Colonic mucosa (tissue), 4 donors: ENCODE data around the gene AKT2. TPM values are rescaled to one million over a fixed set of nuclear protein-coding genes. Genes with fewer than 3 reads are reported as not detected.

Experiments
- DNase-seq: peaks from one replicate; pipeline ENCODE4 v3.0.0-alpha.2; 2020
- H3K27ac ChIP-seq: fragments of 200-600 bp; one replicate; pipeline ENCODE4 v1.8.0; 2021
- H3K27me3 ChIP-seq: fragments of 200-600 bp; one replicate; pipeline ENCODE4 v1.8.0; 2021
- H3K36me3 ChIP-seq: fragments of 200-600 bp; one replicate; pipeline ENCODE4 v1.8.0; 2021
- H3K4me1 ChIP-seq: fragments of 200-600 bp; one replicate; pipeline ENCODE4 v1.8.0; 2021; ENCODE audit warnings: mild to moderate bottlenecking
- H3K4me3 ChIP-seq: fragments of 200-600 bp; one replicate; pipeline ENCODE4 v1.8.0; 2021
- H3K9ac ChIP-seq, 2 donors: one replicate each; pipeline ENCODE4 v1.7.0; 2013; ENCODE audit warnings: control low read depth in 2 of 2, low read depth in 2 of 2, low read length in 2 of 2
- H3K9me3 ChIP-seq: fragments of 200-600 bp; one replicate; pipeline ENCODE4 v1.8.0; 2021
- CTCF ChIP-seq: fragments of 200-600 bp; IDR thresholded peaks from one replicate; pipeline ENCODE4 v1.8.0; 2022; ENCODE audit warnings: antibody characterized with exemption, mild to moderate bottlenecking
- intact Hi-C: fragments of 100-400 bp; cut with DNase I; formaldehyde crosslinking; loops from one replicate; pipeline ENCODE4 v1.14.1; 2022
- total RNA-seq, 2 donors: library from RNA; stranded (reverse); fragmentation: NEBNext Ultra II Directional in 1 of 2; extraction: Animal tissue kit (Norgen Biotek cat#: 25700) in 1 of 2; gene quantifications; one replicate each; pipeline ENCODE4 v1.2.1, GENCODE V29; 2021
- donor health status: healthy.
- donor health status: DM: no; HTN: no; CAD: no.
- donor health status: DM: no; HTN: no; CAD: no.

Gene AKT2
- total RNA-seq, 2 donors from 2014 or later = 95.4 to 119 TPM

DNA sequence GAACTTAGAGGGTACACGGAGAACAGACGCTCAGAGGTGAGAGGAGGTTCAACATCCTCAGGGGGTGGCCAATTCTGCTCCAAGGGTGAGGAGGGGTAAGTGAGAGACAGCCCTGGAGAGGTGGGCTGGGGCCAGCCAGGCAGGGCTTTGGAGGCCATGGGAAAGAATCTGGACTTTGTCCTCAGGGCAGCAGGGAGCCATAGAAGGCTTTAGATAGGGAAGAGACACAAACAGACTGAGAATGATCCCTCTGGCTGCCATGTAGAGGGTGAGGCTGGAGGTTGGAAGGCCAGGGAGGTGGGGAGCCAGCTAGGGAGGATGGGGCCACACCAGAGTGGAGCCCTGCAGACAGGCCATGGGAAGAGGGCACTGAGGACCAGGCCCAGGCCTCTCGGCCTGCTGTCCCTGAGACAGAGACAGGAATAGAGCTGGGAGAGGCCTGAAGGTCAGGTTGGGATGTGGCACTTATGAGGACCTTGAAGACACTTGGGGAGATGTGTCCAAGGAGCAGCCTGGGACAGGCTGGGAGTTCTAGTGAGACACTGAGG is 29.5 kb downstream of the AKT2 start:
- H3K4me1 ChIP-seq = no peaks in the 10 kb centered on the region
- intact Hi-C loops = no loop called here
- H3K27me3 ChIP-seq = no peaks in the 10 kb centered on the region
- H3K4me3 ChIP-seq = no peak overlapping the region
- no peak for DNase-seq
- H3K27ac ChIP-seq = no peak overlapping the region
- TF ChIP-seq CTCF = no peak
- no peaks in the 10 kb centered on the region for H3K9me3 ChIP-seq
- H3K36me3 ChIP-seq = peaks cover 6% of the 10 kb centered on the region
- no peak overlapping the region for H3K9ac ChIP-seq

DNA sequence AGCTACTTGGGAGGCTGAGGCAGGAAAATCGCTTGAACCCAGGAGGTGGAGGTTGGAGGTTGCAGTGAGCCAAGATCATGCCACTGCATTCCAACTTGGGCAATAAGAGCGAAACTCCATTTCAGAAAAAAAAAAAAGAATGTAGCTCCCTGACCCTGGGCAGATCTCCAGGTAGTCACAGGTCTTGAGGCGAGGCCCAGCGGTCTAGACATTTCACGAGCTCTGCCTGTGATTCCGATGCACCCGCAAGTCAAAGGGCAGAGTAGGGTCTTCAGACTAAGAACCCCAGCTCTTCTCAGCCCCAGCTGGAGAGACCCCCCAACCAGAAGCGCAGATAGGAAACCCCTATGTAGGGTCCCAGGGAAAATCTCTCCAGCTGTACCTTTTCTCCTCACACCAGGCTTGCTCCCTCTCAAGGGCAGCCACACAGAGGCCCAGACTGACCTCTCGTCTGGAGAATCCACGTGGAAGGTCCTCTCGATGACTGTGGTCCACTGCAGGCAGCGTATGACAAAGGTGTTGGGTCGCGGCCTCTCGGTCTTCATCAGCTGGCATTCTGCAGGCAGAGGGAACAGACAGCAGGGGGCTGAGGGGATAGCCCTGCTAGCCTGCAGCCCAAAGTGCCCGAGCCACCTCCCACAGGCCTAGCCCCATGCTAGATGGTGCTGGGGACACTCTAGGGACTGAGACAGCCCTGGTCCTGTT is 30.3 kb downstream of the AKT2 start:
- intact Hi-C loops = no loop called here
- H3K9ac ChIP-seq = no peak overlapping the region
- H3K4me3 ChIP-seq = no peak overlapping the region
- no peaks in the 10 kb centered on the region for H3K9me3 ChIP-seq
- no peak for DNase-seq
- no peaks in the 10 kb centered on the region for H3K4me1 ChIP-seq
- H3K27me3 ChIP-seq = no peaks in the 10 kb centered on the region
- H3K27ac ChIP-seq = no peak overlapping the region
- H3K36me3 ChIP-seq = peaks cover 6% of the 10 kb centered on the region
- TF ChIP-seq CTCF = no peak

- no peak for TF ChIP-seq CTCF
- intact Hi-C loops = no loop called here
- H3K4me3 ChIP-seq = no peak overlapping the region
- H3K27ac ChIP-seq = no peak overlapping the region
- DNase-seq = no peak
- H3K36me3 ChIP-seq = peaks cover 6% of the 10 kb centered on the region
- no peak overlapping the region for H3K9ac ChIP-seq
- no peaks in the 10 kb centered on the region for H3K9me3 ChIP-seq
- no peaks in the 10 kb centered on the region for H3K4me1 ChIP-seq
- H3K27me3 ChIP-seq = no peaks in the 10 kb centered on the region
Measured at GRCh38 chr19:40253611-40254092, 31.5 kb downstream of the AKT2 start.

DNA sequence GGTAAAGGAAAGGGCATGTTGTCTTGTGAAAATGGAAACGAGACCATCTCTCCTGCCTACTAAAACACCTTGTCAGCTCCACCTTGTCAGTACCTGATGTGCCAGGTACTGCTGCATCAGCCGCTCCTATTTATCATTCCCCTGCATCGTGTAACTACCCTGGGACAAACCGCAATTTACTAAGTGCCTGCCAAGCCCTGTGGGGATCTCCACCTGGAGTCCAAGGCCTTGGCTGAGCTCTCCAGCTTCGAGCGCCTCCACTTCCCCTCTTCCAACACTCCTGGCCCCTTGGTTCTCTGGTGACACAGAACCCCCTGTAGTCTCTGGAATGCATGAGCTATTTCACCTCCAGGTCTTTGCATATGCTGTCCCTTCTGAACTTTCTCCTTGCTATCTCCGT is 32.8 kb downstream of the AKT2 start:
- Histone ChIP-seq H3K27me3 (no peaks in the 10 kb centered on the region), H3K36me3 (peaks cover 6% of the 10 kb centered on the region), H3K9ac (no peak overlapping the region), H3K4me1 (no peaks in the 10 kb centered on the region), H3K27ac (no peak overlapping the region), H3K4me3 (no peak overlapping the region), H3K9me3 (no peaks in the 10 kb centered on the region)
- TF ChIP-seq CTCF = no peak
- DNase-seq = no peak
- intact Hi-C loops = no loop called here

DNA sequence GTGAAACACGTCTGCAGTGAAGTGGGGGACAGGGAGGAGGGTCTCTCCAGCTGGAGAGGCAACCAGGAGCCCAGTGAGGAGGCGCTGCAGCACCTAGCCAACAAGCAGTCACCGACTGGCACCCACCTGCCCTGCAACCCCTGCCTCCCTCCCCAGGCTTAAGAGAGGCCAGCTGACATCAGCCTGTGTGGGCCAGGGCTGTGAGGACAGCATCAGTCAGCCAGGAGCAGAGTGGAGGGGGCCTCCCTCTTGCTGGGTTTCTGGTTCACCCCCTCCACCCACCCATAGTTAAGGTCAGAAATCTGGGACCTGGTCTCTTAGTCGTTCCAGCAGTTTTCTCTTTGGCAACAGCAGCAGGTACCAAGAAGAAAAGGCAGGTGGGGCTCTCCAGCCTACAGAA is 33.2 kb downstream of the AKT2 start:
- Histone ChIP-seq H3K4me1 (no peaks in the 10 kb centered on the region), H3K9me3 (no peaks in the 10 kb centered on the region), H3K9ac (no peak overlapping the region), H3K27me3 (no peaks in the 10 kb centered on the region), H3K36me3 (peaks cover 6% of the 10 kb centered on the region), H3K4me3 (no peak overlapping the region), H3K27ac (no peak overlapping the region)
- intact Hi-C loops = no loop called here
- TF ChIP-seq CTCF = no peak
- no peak for DNase-seq
